Omental fat pad (tissue), 4 donors: ENCODE data around the gene TMEM43. TPM values are rescaled to one million over a fixed set of nuclear protein-coding genes. Genes with fewer than 3 reads are reported as not detected.

Experiments
- ATAC-seq: fragments of 150-250 bp; one replicate; pipeline ENCODE4 v1.9.1; 2016; ENCODE audit warnings: mild to moderate bottlenecking, moderate library complexity; ENCODE audit not compliant: low FRiP score
- DNase-seq: peaks from one replicate; pipeline ENCODE4 v3.0.0-alpha.2; 2019; ENCODE audit warnings: low spot score
- CTCF ChIP-seq, 3 donors: fragments of 450-650 bp; IDR thresholded peaks; one replicate each; pipeline ENCODE4 v1.5.1; 2016 to 2017; ENCODE audit warnings: antibody characterized with exemption in 3 of 3, mild to moderate bottlenecking in 3 of 3, moderate library complexity in 2 of 3
- total RNA-seq, 4 donors: library from RNA; depleted of rRNA; stranded (reverse); fragments of >200 nt; gene quantifications; one replicate each; pipeline ENCODE4 v1.1.0, GENCODE V29; 2016

Gene TMEM43
- total RNA-seq, 4 donors from 2014 or later, result 110 to 143 (median 140) TPM

- no peak for DNase-seq
- TF ChIP-seq CTCF (IDR thresholded peaks at IDR 0.05), result no peak
- ATAC-seq, result no peak
Observed at GRCh38 chr3:14128724-14129123, 3.9 kb downstream of the TMEM43 start.

GRCh38 chr3:14129296-14129695 lies 4.4 kb downstream of the TMEM43 start:
- ATAC-seq (no peak), DNase-seq (no peak)
- no peak for TF ChIP-seq CTCF (IDR thresholded peaks at IDR 0.05)

- TF ChIP-seq CTCF (IDR thresholded peaks at IDR 0.05), result no peak
- DNase-seq (no peak), ATAC-seq (no peak)
Observed at GRCh38 chr3:14130230-14130629, 5.4 kb downstream of the TMEM43 start.

- no peak for ATAC-seq
Observed at GRCh38 chr3:14130707-14131106, 5.9 kb downstream of the TMEM43 start.

GRCh38 chr3:14131134-14131533 lies 6.3 kb downstream of the TMEM43 start:
- TF ChIP-seq CTCF (IDR thresholded peaks at IDR 0.05), result no peak
- ATAC-seq, result no peak
- no peak for DNase-seq

More at GRCh38 chr3:14130707-14131106, 5.9 kb downstream of the TMEM43 start:
- no peak for DNase-seq
- TF ChIP-seq CTCF (IDR thresholded peaks at IDR 0.05), result no peak

- no peak for ATAC-seq
- no peak for TF ChIP-seq CTCF (IDR thresholded peaks at IDR 0.05)
- no peak for DNase-seq
Observed at GRCh38 chr3:14132120-14132519, 7.3 kb downstream of the TMEM43 start.

- DNase-seq, result no peak
Observed at GRCh38 chr3:14132689-14133088, 7.8 kb downstream of the TMEM43 start.

More at GRCh38 chr3:14132689-14133088, 7.8 kb downstream of the TMEM43 start:
- ATAC-seq, result no peak
- TF ChIP-seq CTCF (IDR thresholded peaks at IDR 0.05), result no peak
